Stromal cell of bone marrow (primary cell): ENCODE data around the gene MYO18A.

Source experiments
- DNase-seq: peaks from one replicate; pipeline ENCODE4 v3.0.0-alpha.2; 2012; ENCODE audit warnings: low read depth

The MYO18A gene

DNA sequence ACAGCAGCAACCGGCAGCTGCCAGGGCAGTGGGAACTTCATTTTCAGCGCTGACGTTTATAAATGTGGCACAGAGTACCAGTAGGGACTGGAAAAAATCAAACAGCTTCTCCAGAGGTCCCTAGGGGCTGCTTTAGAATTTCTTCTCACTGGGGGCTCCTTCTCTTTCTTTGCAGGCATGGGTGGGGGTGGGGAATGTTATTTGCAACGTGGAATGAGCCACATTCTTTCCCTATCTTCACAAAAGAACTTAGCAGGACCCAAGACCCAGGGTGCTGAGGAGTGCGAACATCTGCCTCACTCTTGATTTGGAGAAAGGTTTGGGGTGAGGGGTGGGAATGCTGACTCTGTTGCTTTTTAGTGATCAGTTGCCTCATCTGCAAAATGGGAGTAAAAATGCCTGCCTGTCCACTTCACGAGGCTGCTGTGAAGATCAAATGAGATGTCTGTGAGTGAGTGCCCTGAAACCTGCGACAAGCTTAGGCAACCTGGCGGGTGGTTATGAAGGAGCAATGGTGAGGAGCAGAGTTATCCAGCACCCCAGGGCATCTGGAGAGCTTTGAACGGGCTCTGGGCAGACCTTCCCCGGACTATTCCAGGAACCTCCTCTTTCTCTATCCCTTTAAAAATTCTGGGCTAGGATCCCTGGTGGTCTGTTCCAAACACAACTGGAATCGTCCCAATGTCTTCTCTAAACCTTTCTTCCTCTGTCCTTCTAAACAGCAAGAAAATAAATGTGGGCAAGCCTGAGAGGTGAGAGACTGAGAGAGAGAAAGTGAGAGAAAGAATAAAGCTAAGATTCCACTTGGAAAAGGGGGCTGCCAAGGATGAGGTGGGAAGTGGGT lies 148.0 kb downstream of the MYO18A start:
- no peak for DNase-seq

DNA sequence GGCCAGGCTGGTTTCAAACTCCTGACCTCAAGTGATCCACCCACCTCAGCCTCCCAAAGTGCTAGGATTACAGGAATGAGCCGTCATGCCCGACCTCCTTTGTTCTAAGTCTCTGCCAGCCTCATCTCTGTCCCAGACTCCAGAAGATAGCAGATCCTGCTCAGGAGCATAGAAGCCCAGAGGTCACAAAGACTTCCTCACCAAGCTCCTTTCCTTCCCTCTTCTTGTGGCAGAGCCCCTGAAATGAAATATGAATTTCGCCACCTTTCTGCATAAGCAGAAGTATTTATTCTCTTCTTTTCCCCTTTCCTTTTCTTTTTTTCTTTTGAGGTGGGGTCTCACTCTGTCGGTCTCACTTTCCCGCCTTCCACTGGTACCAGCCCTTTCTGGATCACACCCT lies 148.7 kb downstream of the MYO18A start:
- no peak for DNase-seq

DNA sequence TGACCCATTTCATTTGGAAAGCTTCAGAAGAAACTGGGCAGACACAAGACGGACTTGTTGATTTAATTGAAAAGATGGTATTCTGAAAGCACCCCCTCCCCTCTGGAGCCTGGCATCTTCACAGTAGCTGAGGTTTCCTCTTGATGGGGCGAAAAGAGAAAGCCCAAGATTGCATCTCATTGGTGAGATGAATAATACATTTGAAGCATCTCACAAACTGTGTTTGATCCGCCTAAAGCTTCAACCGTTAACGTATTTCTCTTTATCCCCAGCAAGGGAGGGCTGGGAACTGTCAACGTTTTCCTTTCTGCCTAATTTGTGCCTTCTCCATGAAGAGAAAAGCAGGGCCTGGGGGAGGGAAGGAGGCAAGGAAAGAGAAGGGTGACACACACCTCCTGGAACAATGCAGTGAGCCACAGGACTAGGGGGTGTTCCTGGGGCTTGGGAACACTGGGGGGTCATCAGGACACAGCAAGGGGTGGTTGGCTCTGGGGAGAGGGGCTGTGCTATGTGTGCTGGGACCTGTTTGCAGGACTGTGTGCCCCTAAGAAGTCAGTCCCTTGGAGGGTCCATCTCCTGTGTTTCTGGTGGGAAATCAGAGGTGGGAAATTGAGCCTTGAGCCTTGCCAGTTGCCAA lies 155.8 kb downstream of the MYO18A start:
- no peak for DNase-seq

DNA sequence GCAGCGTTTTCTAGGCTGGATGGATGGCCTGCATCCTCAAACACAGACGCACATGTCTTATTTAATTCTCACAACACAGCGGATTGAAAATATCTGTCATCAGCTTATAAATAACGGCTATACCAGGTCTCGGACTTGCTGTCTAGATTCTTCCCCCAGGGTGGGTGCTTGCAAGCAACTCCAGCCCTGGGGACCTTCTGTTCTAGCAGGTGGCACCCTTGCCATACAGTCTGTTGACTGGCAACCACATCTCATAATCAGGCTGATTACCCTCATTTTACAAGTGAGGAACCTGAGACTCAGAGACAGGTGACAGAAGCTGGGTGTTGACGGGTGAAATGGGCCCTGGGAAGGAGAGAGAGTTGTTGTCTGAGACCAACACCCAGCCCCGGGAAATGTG lies 158.1 kb downstream of the MYO18A start:
- no peak for DNase-seq

DNA sequence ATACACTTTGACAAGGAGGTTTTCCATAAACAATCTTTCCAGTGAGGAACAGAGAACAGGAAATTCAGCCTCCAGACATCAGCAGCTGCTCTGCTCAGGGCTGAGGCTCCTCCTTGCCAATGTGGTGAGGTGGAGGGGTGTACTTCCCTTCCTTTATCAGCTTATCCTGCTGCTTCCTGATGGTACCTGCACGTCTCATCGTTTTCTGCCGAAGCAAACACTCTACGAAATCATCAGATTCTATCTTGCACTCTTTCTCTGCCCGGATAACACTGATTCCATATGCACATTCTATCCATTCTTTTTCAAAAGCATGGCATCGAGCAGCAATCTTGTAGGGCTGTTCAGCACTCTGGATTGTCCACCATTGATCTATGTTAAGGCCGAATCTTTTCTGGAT lies 159.0 kb downstream of the MYO18A start:
- no peak for DNase-seq
